Naive thymus-derived CD4-positive, alpha-beta T cell (primary cell): ENCODE data around the gene GDPD3. TPM values are rescaled to one million over a fixed set of nuclear protein-coding genes. Genes with fewer than 3 reads are reported as not detected.
A peak's percentile ranks its signal among the peaks of the same experiment; 100 is the strongest.

Experiments used
- ATAC-seq: fragments of 150-1000 bp; cut with Tn5 transposase; 2 replicates; pipeline ENCODE4 v1.10.0; 2021; ENCODE audit warnings: mild to moderate bottlenecking, moderate library complexity
- CTCF ChIA-PET: fragments of 350-600 bp; sonication (Branson Sonifier 250); formaldehyde crosslinking; loops from one replicate; lab custom pipeline; 2021; ENCODE audit warnings: antibody characterized with exemption; lab: Charles Lee
- POLR2A ChIA-PET: fragments of 350-600 bp; sonication (Branson Sonifier 250); formaldehyde crosslinking; loops from one replicate; lab custom pipeline; 2021; ENCODE audit warnings: antibody characterized with exemption, inconsistent platforms; lab: Charles Lee
- DNase-seq, 9 donors: peaks; one replicate each; pipeline versions ENCODE4 v3.0.0 to v3.0.0-alpha.2; 2020 to 2022; ENCODE audit warnings: mixed read lengths in 1 of 9
- H3K27ac ChIP-seq: one replicate; pipeline ENCODE4 v1.7.0; 2013; ENCODE audit warnings: mild to moderate bottlenecking, low read depth, low read length, moderate library complexity
- H3K27me3 ChIP-seq, 2 donors: one replicate each; pipeline ENCODE4 v1.7.0; 2013; ENCODE audit warnings: low read length in 2 of 2, mild to moderate bottlenecking in 2 of 2, moderate library complexity in 2 of 2; ENCODE audit not compliant: control insufficient read depth in 2 of 2, insufficient read depth in 2 of 2
- H3K36me3 ChIP-seq, 3 experiments: 1 replicate in 2 of 3; 2 replicates in 1 of 3; pipeline ENCODE4 v1.7.0; 2013; ENCODE audit warnings: low read length in 3 of 3, mild to moderate bottlenecking in 3 of 3, moderate library complexity in 1 of 3; ENCODE audit not compliant: insufficient read depth in 3 of 3, control insufficient read depth in 2 of 3
- H3K4me1 ChIP-seq, 2 donors: one replicate each; pipeline ENCODE4 v1.7.0; 2013; ENCODE audit warnings: low read length in 2 of 2, mild to moderate bottlenecking in 2 of 2, moderate library complexity in 1 of 2; ENCODE audit not compliant: control insufficient read depth in 2 of 2, insufficient read depth in 2 of 2
- H3K4me3 ChIP-seq: 2 replicates; pipeline ENCODE4 v1.7.0; 2013; ENCODE audit warnings: mild to moderate bottlenecking, low read length
- H3K9me3 ChIP-seq, 3 experiments: 1 replicate in 2 of 3; 2 replicates in 1 of 3; pipeline ENCODE4 v1.7.0; 2013; ENCODE audit warnings: low read length in 3 of 3; ENCODE audit not compliant: control insufficient read depth in 2 of 3
- H3K27ac Mint-ChIP-seq, 9 donors: one replicate each; pipeline ENCODE4 v1.8.0; 2020 to 2022; ENCODE audit warnings: mixed read lengths in 9 of 9, mild to moderate bottlenecking in 8 of 9, moderate library complexity in 5 of 9, inconsistent platforms in 2 of 9
- H3K27me3 Mint-ChIP-seq, 5 donors: one replicate each; pipeline ENCODE4 v1.8.0; 2021 to 2022; ENCODE audit warnings: mixed read lengths in 5 of 5, mild to moderate bottlenecking in 1 of 5
- H3K36me3 Mint-ChIP-seq, 5 donors: one replicate each; pipeline ENCODE4 v1.8.0; 2020 to 2022; ENCODE audit warnings: mixed read lengths in 5 of 5, mild to moderate bottlenecking in 3 of 5, inconsistent platforms in 1 of 5
- H3K4me1 Mint-ChIP-seq, 7 donors: one replicate each; pipeline ENCODE4 v1.8.0; 2020 to 2022; ENCODE audit warnings: mixed read lengths in 7 of 7, mild to moderate bottlenecking in 3 of 7, inconsistent platforms in 1 of 7
- H3K4me3 Mint-ChIP-seq, 10 donors: one replicate each; pipeline ENCODE4 v1.8.0; 2020 to 2022; ENCODE audit warnings: mild to moderate bottlenecking in 10 of 10, mixed read lengths in 10 of 10, moderate library complexity in 6 of 10, inconsistent platforms in 2 of 10
- H3K9me3 Mint-ChIP-seq, 11 donors: one replicate each; pipeline ENCODE4 v1.8.0; 2020 to 2022; ENCODE audit warnings: mixed read lengths in 11 of 11, mild to moderate bottlenecking in 4 of 11, inconsistent platforms in 1 of 11, moderate library complexity in 1 of 11
- intact Hi-C, 2 donors: fragments of 100-400 bp; cut with micrococcal nuclease; formaldehyde crosslinking; loops; one replicate each; pipeline ENCODE4 v1.15.1; 2023
- polyA plus RNA-seq, 2 donors: library from polyadenylated mRNA; unstranded; fragments of 300-500 nt; fragmentation: Illumina TruSeq; gene quantifications; one replicate each; pipeline ENCODE4 v1.2.3, GENCODE V29; 2021
- total RNA-seq, 6 experiments: library from RNA in 5 of 6; stranded (reverse) in 5 of 6; gene quantifications; 1 replicate in 5 of 6; 2 replicates in 1 of 6; pipeline ENCODE4 v1.2.3 and lab custom pipeline; 2021 to 2026

GDPD3 gene
- total and polyA plus RNA-seq, 7 experiments from 2014 or later, result 7.9 to 39.3 (median 12.3) TPM; not detected in 2

DNA sequence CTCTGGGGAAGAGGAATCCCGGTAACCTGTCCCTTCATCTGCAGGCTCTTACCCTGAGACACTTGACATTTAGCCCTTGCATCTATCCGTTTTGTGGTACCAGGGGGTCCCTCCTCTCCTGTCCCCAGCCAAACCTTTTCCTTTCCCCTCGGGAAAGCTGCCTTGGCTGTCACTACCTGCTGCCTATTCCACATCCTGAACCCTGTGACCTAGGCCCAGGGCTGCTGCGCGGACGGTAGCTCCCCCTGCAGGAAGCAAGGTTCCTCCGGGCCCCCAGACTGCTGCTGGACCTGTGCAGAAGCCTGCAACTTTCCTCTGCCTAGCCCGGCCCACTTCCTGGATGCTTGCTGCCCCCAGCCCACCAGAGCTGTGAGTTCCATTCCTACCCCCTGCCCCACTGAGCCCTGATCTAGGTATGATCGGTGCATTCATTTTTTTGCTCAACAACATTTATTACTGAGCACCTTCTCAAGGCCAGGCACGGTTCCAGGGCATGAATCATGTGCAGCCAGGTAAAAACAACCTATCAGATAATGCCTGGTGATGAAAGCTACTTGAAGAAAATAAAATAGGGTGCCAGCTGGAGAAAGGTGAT is 58.3 kb downstream of the GDPD3 start:
- ATAC-seq, result peak; percentile 75
- no peaks in the 10 kb centered on the region for H3K36me3 Mint-ChIP-seq
- Histone ChIP-seq H3K4me1 (peaks cover 4 to 5% of the 10 kb centered on the region in 2 donors), H3K9me3 (no peaks in the 10 kb centered on the region), H3K27me3 (no peaks in the 10 kb centered on the region), H3K4me3 (no peak overlapping the region), H3K36me3 (no peaks in the 10 kb centered on the region), H3K27ac (no peak overlapping the region)
- peaks cover 6 to 35% (median 24%) of the 10 kb centered on the region in 7 donors for H3K4me1 Mint-ChIP-seq
- no peaks in the 10 kb centered on the region for H3K27me3 Mint-ChIP-seq
- peaks cover 0 to 1% (median 0%) of the 10 kb centered on the region in 11 donors for H3K9me3 Mint-ChIP-seq
- peak overlapping the region in 8 of 9 donors; percentile 16 to 82 (median 70) for H3K27ac Mint-ChIP-seq
- ChIA-PET CTCF (interaction anchor here (0.6 to 1.9 kb wide), 8 partner anchors 10 to 1199 kb away, joined by 3 to 10 read pairs (median 4); partner anchors contain the start of genes ALDOA and TLCD3B), POLR2A (interaction anchor here (0.6 to 7.7 kb wide), 8 partner anchors 8 to 574 kb away, joined by 3 to 48 read pairs (median 3); partner anchors contain the start of genes ALDOA, CORO1A and YPEL3)
- DNase-seq, result peak in 7 of 9 donors; percentile 31 to 63 (median 40)
- intact Hi-C loops, result loop anchor here (1.0 to 5.0 kb wide), 2 partner anchors 13 to 37 kb away; partner anchors contain the start of gene TBX6 (in 1 of the 2)
- H3K4me3 Mint-ChIP-seq, result peak overlapping the region; percentile 11 to 88 (median 58)

Other genes starting within 250 kb of the GDPD3 start
- under 1 TPM in 1 of 5 experiments, not detected in 4; 0.19 TPM for gene SEZ6L2, start 214.0 kb downstream of the GDPD3 start, total RNA-seq
- not detected for gene SEZ6L2, start 214.0 kb downstream of the GDPD3 start, polyA plus RNA-seq
- under 1 TPM in 1 of 5 experiments, not detected in 4; 0.27 TPM for gene ASPHD1, start 213.0 kb downstream of the GDPD3 start, total RNA-seq
- gene ASPHD1, start 213.0 kb downstream of the GDPD3 start, polyA plus RNA-seq, result not detected
- 10 to 100 TPM; 40.7 to 81.1 (median 45.9) TPM for gene KCTD13, start 187.3 kb downstream of the GDPD3 start, total RNA-seq
- 10 to 100 TPM in 1 of 2 donors, 1 to 10 TPM in 1; 8.7 to 15.9 TPM for gene KCTD13, start 187.3 kb downstream of the GDPD3 start, polyA plus RNA-seq
- 10 to 100 TPM; 64.3 to 89.7 (median 74.0) TPM for gene TMEM219, start 151.5 kb downstream of the GDPD3 start, total RNA-seq
- 100 to 1,000 TPM; 205 to 212 TPM for gene TMEM219, start 151.5 kb downstream of the GDPD3 start, polyA plus RNA-seq
- 10 to 100 TPM; 19.4 to 48.5 (median 42.9) TPM for gene TAOK2, start 139.7 kb downstream of the GDPD3 start, total RNA-seq
- gene TAOK2, start 139.7 kb downstream of the GDPD3 start, polyA plus RNA-seq, result 1 to 10 TPM; 2.9 to 8.1 TPM
- gene HIRIP3, start 117.9 kb downstream of the GDPD3 start, total RNA-seq, result 10 to 100 TPM; 14.4 to 37.6 (median 17.2) TPM
- gene HIRIP3, start 117.9 kb downstream of the GDPD3 start, polyA plus RNA-seq, result 10 to 100 TPM; 22.6 to 32.9 TPM
- gene INO80E, start 117.3 kb downstream of the GDPD3 start, total RNA-seq, result 100 to 1,000 TPM in 2 of 5 experiments, 10 to 100 TPM in 3; 71.7 to 141 (median 95.8) TPM
- 1 to 10 TPM; 4.3 to 9.3 TPM for gene INO80E, start 117.3 kb downstream of the GDPD3 start, polyA plus RNA-seq
- under 1 TPM in 2 of 5 experiments, not detected in 3; 0.46 to 0.54 TPM for gene DOC2A, start 102.5 kb downstream of the GDPD3 start, total RNA-seq
- gene DOC2A, start 102.5 kb downstream of the GDPD3 start, polyA plus RNA-seq, result under 1 TPM in 1 of 2 donors, not detected in 1; 0.18 TPM
- not detected for gene C16orf92, start 90.3 kb downstream of the GDPD3 start, total RNA-seq
- gene C16orf92, start 90.3 kb downstream of the GDPD3 start, polyA plus RNA-seq, result not detected
- gene TLCD3B, start 82.3 kb downstream of the GDPD3 start, total RNA-seq, result 1 to 10 TPM in 2 of 5 experiments, not detected in 3; 1.2 to 2.3 TPM
- gene TLCD3B, start 82.3 kb downstream of the GDPD3 start, polyA plus RNA-seq, result not detected
- 1,000 to 10,000 TPM in 1 of 5 experiments, 100 to 1,000 TPM in 4; 356 to 1,619 (median 584) TPM for gene ALDOA, start 47.8 kb downstream of the GDPD3 start, total RNA-seq
- 1,000 to 10,000 TPM in 1 of 2 donors, 100 to 1,000 TPM in 1; 955 to 1,316 TPM for gene ALDOA, start 47.8 kb downstream of the GDPD3 start, polyA plus RNA-seq
- gene PPP4C, start 37.5 kb downstream of the GDPD3 start, total RNA-seq, result 100 to 1,000 TPM in 2 of 5 experiments, 10 to 100 TPM in 3; 68.4 to 143 (median 86.0) TPM
- 100 to 1,000 TPM; 176 TPM for gene PPP4C, start 37.5 kb downstream of the GDPD3 start, polyA plus RNA-seq
- 1 to 10 TPM; 1.5 to 3.3 (median 1.6) TPM for gene TBX6, start 21.6 kb downstream of the GDPD3 start, total RNA-seq
- under 1 TPM in 1 of 2 donors, not detected in 1; 0.38 TPM for gene TBX6, start 21.6 kb downstream of the GDPD3 start, polyA plus RNA-seq
- 100 to 1,000 TPM in 3 of 5 experiments, 10 to 100 TPM in 2; 50.5 to 260 (median 130) TPM for gene YPEL3, start 17.3 kb downstream of the GDPD3 start, total RNA-seq
- gene YPEL3, start 17.3 kb downstream of the GDPD3 start, polyA plus RNA-seq, result 100 to 1,000 TPM; 242 to 308 TPM
- gene MAPK3, start 9.7 kb upstream of the GDPD3 start, total RNA-seq, result 10 to 100 TPM; 50.5 to 82.2 (median 64.3) TPM
- 1 to 10 TPM; 7.5 to 8.3 TPM for gene MAPK3, start 9.7 kb upstream of the GDPD3 start, polyA plus RNA-seq
- 1,000 to 10,000 TPM in 1 of 5 experiments, 100 to 1,000 TPM in 4; 609 to 1,666 (median 826) TPM for gene CORO1A, start 70.1 kb upstream of the GDPD3 start, total RNA-seq
- 1,000 to 10,000 TPM; 1,289 to 1,601 TPM for gene CORO1A, start 70.1 kb upstream of the GDPD3 start, polyA plus RNA-seq
- gene BOLA2B, start 80.1 kb upstream of the GDPD3 start, total RNA-seq, result 100 to 1,000 TPM in 1 of 5 experiments, 10 to 100 TPM in 4; 51.3 to 173 (median 69.8) TPM
- 100 to 1,000 TPM; 168 to 205 TPM for gene BOLA2B, start 80.1 kb upstream of the GDPD3 start, polyA plus RNA-seq
- gene SLX1A, start 80.3 kb upstream of the GDPD3 start, total RNA-seq, result 10 to 100 TPM; 41.8 to 84.5 (median 49.5) TPM
- gene SLX1A, start 80.3 kb upstream of the GDPD3 start, polyA plus RNA-seq, result 10 to 100 TPM; 36.4 to 40.0 TPM
- gene SULT1A3, start 85.7 kb upstream of the GDPD3 start, total RNA-seq, result 10 to 100 TPM; 25.3 to 34.8 (median 32.8) TPM
- gene SULT1A3, start 85.7 kb upstream of the GDPD3 start, polyA plus RNA-seq, result 1 to 10 TPM in 1 of 2 donors, under 1 TPM in 1; 0.51 to 1.1 TPM
- gene NPIPB13, start 134.9 kb upstream of the GDPD3 start, total RNA-seq, result 10 to 100 TPM; 13.3 to 33.3 (median 14.4) TPM
- gene NPIPB13, start 134.9 kb upstream of the GDPD3 start, polyA plus RNA-seq, result 1 to 10 TPM in 1 of 2 donors, under 1 TPM in 1; 0.85 to 2.6 TPM
- gene CD2BP2, start 241.8 kb upstream of the GDPD3 start, total RNA-seq, result 10 to 100 TPM; 37.5 to 77.0 (median 64.6) TPM
- gene CD2BP2, start 241.8 kb upstream of the GDPD3 start, polyA plus RNA-seq, result 10 to 100 TPM; 18.7 to 24.4 TPM